ENCODE measurements around the gene LIPC.

LIPC gene

DNA sequence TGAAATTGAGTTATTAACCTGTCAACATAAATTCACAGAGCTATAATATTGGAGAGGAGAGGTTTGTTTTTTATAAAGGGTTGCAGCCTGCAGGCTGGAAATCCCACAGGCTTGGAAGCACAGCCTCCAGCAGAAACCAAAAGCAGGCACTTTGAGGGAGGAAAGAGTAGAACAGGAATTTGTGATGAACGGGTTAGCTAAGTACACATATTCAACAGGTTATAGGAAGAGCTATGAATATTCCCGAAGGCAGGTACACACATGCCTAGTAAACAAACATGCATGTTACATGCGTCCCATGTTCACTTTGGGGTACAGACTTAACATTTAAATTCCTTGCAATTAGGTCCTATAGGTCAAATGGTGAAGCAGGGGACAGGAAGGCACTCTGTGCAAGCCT lies 25.9 kb upstream of the LIPC start:
- DNase-seq (ENCODE audit: low read depth in 1 of 2, low spot score in 1 of 2) = no peak

DNA sequence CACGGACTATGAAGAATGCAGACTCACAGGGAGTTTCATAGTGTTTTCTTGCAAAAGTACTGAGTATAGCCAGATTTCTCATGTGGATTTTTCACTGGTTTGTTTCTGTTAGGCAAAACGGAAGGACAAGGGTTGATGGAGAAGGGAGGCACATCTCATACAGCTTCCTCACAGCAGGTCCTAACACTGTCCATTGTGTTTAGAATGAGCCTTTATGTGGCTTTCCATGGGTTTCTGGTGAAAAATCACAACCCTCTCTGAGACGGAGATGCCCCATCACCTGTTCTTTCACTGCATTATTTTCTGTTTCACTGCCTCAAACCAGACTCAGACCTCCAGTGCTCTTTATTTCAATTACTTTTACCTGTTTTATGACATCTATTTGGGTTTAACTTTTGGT lies 25.0 kb upstream of the LIPC start:
- DNase-seq (ENCODE audit: low read depth in 1 of 2, low spot score in 1 of 2) = no peak

DNA sequence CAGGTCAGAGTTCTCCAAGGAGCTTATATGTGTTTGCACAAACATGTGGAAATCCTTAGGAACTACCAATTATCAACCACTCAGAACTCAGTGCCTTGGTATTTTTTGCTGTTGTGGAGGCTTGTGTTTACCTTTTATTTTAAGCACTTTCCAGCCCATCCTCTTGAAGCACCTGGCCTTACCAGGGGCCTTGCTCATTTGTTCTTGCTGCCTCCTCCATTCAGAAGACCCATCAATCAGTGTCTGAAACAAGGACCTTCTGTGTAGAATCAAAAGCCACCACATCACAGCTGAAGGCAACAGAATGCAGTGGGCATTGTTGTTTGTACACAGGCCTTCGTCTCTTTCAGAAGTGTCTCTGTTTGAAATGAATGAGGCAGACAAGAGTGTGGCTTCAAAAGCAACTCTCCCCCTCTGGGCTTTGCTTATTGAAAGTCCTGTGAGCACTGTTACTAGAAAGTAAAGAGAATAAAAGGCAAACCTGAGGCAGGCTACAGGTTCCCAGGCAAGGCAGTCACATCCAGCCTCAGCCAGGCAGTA lies 24.5 kb upstream of the LIPC start:
- no peak for DNase-seq (ENCODE audit: low read depth in 1 of 2, low spot score in 1 of 2)

DNA sequence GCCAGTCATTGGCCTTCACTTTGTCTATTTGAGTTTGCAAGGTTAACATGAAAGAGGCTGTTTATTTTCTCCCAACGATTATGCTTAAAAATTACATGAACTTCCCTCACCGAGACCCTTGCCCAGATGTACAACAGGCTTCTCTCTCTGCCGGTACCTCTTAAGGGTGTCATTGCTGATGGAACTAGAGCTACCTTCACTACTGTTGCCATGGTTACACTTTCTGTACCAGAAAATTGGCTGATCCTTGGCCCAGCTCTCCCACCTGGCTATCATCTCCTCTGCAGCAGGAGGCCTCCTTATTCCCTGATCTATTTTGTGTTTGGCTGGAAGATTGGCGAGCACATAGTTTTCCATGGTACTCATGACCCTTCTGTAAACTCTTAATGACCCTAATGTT lies 24.0 kb upstream of the LIPC start:
- DNase-seq (ENCODE audit: low read depth in 1 of 2, low spot score in 1 of 2) = no peak

DNA sequence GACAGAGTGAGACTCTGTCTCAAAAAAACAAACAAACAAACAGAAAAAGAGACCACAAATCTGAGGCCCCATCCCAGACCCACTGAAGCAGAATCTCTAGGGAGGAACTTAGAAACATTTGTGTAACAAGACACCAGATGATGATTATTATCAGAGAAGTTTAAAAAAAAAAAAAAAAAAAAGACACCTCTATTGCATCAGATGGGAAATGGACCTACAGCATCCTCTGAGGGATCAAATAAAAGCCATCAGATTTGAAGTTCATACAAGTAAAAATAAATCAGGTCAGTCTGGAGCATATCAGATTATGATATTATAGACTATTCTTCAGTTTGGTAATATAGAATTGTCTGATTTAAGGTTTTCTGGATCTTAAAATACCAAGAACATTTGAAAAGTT lies 21.9 kb upstream of the LIPC start:
- no peak for DNase-seq (ENCODE audit: low read depth in 1 of 2, low spot score in 1 of 2)

DNA sequence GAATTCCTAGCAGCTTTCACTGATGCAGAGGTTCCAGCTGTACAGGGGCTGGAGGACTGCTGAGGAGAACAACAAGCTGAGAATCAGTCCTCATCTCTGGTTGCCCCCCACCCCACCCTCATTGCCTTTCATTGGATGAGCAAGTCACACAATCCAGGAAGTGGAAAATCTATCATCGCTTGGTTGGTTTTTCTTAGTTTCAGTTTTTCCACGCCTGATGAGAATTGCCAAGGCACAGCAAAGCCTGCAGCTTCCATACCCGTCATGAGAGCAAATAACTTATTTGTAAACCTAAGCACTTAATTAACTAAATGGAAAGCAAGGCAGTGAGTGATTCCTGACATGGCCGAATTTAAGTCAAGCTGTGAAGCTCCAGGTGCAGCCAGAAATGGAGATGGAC lies 21.4 kb upstream of the LIPC start:
- no peak for DNase-seq (ENCODE audit: low read depth in 1 of 2, low spot score in 1 of 2)

DNA sequence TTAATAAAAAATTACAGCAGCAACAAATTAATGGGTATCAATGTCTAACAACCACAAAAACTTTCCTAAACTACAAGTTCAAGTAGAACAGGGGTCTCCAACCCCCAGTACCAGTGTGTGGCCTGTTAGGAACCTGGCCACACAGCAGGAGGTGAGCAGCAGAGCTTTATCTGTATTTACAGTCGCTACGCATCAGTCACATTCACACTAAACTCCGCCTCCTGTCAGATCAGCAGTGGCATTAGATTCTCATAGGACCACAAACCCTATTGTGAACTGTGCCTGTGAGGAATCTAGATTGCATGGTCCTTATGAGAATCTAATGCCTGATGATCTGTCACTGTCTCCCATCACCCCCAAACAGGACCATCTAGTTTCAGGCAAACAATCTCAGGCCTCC lies 18.5 kb upstream of the LIPC start:
- no peak for DNase-seq (ENCODE audit: low read depth in 1 of 2, low spot score in 1 of 2)

DNA sequence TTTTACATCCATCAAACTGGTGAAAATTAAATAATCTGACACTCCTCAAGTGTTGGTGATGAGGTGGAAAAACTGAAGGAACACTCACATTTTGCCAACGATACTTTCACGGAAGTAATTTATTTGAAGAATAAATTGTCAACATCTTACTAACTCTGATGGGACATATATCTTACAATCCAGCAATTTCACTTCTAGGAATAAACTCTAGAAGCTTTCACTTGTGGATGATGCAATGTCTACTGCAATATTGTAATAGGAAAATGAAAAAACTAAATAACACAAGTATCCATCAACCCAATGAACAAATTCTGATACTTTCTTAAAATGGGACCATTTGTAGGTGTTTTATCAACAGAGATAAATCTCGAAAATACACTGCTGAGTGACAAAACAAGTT lies 16.2 kb upstream of the LIPC start:
- no peak for DNase-seq (ENCODE audit: low read depth in 1 of 2, low spot score in 1 of 2)

DNA sequence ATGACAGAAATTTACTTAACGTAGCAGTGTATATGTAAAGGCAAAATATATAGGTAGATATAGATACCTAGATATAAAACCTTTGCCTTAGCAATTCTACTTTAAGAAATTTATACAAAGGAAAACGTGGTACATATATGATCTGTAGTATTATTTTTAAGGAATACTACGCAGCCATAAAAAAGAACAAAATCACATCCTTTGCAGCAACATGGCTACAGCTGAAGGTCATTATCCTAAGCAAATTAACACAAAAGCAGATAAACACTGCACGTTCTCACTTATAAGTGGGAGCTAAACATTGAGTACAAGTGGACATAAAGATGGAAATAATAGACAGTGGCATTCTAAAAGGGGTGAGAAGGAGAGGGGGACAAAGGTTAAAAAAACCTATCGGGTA lies 14.8 kb upstream of the LIPC start:
- DNase-seq (ENCODE audit: low read depth in 1 of 2, low spot score in 1 of 2) = no peak

DNA sequence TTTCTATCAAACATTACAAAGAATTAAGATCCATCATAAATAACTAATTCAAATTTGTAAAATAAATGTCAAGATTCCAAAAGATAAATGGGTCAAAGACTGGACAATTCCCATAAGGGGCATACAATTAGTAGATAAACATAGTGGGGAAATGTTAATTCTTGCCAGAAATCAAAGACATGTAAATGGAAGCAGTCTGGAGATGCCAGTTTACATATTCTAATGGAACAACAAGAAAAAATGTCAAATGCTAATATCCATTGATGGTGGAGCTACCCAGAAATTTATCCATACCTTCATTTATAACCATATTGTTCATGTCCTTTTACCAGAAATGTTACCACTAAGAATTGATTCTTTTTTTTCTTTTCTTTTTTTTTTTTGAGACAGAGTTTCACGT lies 13.7 kb upstream of the LIPC start:
- no peak for DNase-seq (ENCODE audit: low read depth in 1 of 2, low spot score in 1 of 2)

DNA sequence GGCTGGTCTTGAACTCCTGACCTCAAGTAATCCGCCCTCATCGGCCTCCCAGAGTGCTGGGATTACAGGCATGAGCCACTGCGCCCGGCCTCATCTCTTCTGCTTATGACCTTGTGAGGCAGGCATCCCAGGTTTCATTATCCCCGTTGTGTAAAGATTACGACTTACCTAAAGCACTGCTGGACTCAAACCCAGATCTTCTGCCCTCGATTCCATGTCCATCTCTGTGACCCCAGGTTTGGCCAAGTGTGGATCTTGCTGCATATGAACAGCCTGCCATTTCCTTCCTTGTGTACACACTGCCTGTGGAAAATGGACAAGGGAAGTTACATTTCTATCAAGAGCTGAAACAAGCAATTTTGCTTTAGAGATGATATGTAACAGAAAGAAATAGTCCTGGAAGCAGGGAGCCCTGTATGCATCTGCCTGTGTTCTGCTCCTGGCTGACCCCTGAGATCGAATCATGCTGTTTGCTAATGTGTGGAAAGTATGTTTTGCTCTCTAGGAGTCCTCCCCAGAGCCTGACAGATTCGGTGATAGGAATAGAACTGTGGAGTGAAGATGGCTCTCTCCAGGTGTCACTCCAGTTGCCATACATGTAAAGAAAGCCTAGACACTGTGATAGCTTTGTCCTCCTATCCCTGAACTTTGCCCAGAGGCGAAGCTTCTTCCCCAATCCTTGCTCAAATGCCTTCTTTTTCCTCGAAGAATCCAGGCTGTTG lies 11.8 kb upstream of the LIPC start:
- no peak for DNase-seq (ENCODE audit: low read depth in 1 of 2, low spot score in 1 of 2)

DNA sequence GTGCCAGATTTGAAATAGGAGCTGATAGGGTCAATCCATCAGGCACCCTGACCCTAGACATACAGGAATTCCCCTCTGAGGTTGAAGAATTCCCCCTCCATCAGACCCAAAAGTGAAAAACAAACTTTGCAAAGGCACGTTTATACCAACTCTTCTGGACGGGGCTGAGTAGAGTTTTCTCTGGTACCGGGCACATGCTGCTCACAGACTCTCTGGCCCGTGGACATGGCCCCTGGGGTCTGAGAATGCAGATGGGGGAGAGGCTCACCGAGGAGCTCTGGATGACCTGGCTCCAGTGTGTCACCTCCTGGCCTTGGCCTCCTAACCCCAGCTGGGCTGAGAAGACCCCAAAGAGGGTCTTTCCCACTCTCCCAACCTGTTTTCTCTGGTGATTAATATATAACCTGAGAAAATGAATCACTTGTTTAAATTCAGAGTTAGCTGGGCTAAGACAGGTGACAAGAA lies 11.2 kb upstream of the LIPC start:
- no peak for DNase-seq (ENCODE audit: low read depth in 1 of 2, low spot score in 1 of 2)

DNA sequence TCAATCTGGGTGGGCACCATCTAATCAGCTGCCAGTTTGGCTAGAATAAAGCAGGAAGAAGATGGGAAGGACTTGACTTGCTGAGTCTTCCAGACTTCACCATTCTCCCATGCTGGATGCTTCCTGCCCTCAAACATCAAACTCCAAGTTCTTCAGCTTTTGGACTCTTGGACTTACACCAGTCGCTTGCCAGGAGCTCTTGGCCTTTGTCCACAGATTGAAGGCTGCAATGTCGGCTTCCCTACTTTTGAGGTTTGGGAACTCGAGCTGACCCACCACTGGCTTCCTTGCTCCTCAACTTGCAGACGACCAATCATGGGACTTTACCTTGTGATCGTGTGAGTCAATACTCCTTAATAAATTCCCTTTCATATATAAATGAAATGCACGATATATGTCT lies 8.6 kb upstream of the LIPC start:
- no peak for DNase-seq (ENCODE audit: low read depth in 1 of 2, low spot score in 1 of 2)

DNA sequence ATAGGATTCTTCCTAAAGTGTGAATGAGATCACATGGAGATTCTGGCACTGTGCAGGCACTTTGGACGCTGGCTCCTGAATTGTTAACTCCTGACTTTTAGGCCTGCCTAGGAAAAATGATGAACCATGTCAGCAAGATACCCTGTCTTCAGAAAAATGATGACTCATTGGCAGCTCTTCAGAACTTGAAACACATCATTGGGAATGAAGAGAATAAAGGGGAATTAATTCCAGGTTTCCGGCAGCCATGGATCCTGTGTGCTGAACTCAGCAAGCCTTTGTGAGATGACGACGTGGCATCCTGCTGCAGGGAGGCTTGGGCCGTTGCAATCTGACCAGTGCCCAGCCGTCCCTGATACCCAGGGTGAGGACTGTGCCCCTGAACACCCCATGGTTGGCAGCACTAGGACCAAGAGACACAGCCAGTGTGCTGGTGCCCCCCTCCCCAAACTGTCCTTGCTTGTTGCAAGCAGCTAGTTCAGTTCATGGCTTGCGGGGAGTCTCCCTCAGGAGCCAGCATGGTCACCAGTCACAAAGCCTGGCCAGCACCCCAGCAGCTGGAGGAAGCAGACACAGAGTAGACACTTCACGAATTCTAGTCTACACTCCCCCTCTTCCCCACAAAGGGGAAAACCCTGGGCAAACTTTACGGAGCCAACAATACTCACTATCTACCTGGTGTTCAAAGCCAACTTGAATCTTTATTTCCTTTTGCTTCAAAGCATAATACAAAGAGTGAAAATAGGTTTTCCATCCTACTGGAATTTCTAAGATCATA lies 7.8 kb upstream of the LIPC start:
- DNase-seq (ENCODE audit: low read depth in 1 of 2, low spot score in 1 of 2) = no peak

DNA sequence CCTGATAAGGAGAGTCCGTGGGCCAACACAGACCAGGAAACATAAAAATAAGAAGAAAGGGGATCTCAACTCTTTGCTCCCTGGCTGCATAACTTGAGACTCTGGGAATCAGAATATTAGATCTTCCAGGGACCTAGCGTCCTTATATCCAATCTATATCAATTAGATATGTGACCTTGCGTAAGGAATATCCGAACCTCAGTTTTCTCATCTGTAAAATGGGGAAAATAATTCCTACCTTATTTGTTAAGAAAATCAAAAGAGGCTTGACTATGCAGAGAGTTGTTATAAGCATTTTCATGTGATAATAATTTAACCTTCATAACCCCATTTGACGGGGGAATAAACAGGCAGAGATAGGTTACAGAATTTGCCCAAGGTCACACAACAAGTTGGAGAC lies 7.1 kb upstream of the LIPC start:
- no peak for DNase-seq (ENCODE audit: low read depth in 1 of 2, low spot score in 1 of 2)

DNA sequence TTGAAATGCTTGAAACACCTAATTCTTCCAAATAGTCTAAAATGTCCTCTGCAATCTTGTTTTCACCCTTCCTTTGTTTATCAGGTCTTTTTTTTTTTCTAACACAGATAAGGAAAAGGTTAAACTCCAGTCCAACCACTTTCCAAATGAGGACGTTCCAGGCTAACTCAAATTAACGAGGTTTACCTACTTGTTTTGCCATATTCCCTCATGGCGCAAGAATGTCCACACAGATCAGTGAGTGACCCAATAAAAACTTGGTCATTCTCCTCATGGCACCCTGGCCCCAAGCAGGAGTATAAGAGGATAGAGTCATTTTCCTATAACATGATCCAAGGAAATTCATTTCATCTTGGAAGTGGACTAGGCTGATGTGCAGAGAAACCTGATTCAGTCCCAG lies 6.6 kb upstream of the LIPC start:
- DNase-seq (ENCODE audit: low read depth in 1 of 2, low spot score in 1 of 2) = no peak

DNA sequence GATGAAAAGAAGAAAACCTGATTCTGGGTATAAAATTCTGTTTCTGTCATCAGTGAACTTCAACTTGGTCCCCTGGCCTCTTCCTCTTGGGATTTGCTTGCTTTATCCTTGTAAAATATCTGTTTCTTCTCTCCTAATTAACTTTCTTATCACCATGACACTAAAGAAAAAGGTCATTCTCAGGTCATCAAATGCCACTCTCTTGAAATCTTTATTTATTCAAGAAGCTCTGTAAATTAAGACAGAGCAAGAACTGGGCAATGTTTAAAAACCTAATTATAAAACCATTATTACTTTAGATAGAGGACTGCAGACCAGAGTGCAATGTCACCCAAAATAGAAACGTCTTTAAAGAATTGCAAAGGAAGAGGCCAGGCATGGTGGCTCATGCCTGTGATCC lies 6.0 kb upstream of the LIPC start:
- no peak for DNase-seq (ENCODE audit: low read depth in 1 of 2, low spot score in 1 of 2)

DNA sequence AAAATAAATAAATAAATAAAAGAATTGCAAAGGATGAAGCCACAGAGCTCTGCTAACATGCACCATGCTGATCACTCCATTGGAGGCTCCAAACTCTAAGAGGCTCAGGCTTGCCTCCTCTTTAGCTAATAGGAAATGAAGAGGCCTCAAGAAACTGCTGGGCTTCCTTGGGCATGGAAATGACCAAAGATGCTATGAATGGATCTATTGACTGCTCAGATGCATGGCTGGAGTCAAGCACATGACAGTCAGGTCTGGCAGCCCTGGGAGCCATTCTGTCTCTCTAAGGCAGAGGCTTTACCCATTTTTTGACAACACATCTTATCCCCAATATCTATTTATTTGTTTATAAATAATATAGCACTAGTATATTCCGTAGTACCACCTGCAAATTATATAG lies 5.3 kb upstream of the LIPC start:
- no peak for DNase-seq (ENCODE audit: low read depth in 1 of 2, low spot score in 1 of 2)

DNA sequence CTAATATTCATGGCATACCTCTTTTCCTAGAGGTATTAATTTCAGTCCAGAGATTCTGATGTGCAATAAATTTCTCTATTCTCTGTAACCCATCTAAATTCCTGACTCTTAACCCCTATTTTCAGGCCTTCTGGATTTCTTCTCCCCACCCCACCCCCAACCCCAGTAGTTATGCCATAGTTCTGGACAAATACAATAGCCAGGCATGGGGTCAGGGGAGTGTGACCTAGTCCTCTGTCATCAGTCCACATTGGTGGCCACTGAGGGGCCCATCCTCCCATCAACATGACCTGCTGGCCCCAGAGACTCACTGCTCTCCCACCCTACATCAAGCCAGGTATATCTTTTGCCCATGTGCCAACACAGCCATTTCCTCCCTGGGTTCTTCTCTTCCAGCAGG lies 3.8 kb upstream of the LIPC start:
- DNase-seq (ENCODE audit: low read depth in 1 of 2, low spot score in 1 of 2) = no peak

DNA sequence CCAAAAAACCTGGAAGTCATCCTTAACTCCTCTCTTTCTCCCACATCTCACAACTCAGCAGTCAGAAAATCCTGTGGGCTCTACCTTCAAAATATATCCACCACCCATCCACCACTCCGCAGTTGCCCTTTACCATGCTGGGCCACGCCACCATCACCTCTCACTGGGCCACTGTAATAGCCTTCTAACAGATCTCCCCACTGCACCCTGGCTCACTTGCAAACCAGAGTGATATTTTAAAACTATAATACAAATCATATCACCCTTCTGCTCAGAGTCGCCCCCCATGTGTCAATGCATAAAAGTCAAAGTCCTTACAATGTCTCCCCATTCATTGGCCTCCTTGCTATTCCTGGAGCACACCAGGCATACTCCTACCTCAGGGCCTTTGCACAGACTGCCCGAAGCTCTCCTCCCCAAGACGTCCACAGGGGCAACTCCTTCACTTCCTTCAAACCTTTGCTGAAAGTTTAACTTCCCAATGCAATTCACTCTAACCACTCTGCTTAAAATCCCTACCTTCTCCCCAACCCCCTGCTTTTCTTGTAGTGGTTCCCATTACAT lies 1.5 kb upstream of the LIPC start:
- no peak for DNase-seq (ENCODE audit: low read depth in 1 of 2, low spot score in 1 of 2)

DNA sequence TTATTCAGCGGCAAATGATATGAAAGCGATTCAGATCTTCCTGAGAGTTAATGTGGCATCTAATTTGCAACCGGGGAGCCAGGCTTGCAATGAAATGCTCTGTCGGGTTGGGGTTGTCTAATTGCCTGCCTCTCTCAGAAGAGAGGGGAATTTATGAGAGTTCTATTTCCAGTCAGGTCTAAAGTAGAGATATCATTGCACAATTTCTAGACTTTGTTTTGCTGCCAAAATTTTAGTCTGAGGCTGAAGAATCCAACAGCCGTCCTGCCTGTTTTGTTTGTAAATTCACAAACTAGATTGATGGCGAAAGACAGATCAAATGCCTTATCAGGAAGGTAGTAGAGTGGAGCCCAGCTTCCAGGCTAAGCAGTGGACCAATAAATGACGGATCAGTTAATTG lies 610 bp downstream of the LIPC start:
- DNase-seq (ENCODE audit: low read depth in 1 of 2, low spot score in 1 of 2) = no peak

DNA sequence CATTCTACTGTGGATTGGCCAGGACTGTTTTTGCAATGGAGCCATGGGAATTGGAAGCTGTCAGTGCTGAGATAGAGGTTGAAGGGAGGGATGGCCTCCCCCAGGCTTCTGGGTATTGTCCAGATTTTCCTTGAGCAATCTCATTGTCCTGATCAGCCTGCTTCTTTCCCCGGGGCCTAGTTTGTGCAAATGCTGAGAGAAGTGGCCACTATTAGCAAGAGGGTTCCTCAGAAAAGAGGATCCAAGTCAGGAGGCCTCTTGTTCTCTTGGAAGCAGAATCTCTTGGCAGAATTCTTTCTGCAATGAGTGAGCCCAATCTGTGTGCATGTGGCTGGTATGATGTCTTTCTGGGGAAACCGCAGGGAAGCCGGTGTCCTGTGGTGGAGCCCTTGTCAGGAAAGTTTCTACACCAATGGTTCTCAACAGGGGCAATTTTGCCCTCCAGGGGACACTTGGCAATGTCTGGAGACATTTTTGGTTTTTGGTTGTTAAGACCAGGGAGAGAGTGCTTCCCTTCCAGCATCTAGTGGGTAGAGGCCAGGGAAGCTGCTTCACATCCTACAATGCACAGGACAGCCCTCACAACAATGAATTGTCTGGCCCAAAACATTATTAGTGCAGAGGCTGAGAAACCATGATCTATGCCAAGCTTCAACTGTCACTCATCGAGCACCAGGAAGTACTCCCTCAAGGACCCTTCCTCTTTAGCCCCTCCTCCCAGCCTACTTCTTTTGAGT lies 2.0 kb downstream of the LIPC start:
- DNase-seq (ENCODE audit: low read depth in 1 of 2, low spot score in 1 of 2) = no peak

Data from activated T-helper 1 cell treated with anti-CD3 and anti-CD28 coated beads, Interleukin-2, amount 50 U/mL, for 16 hours (primary cell).